Left hindlimb (tissue), 1 donor: ENCODE results near the gene GSK3B.
A peak's percentile ranks its signal among the peaks of the same experiment; 100 is the strongest.
"Not testable (repeated sequence)": the region's sequence is repeated elsewhere in the genome, so short reads cannot be mapped to it uniquely, and the experiment has no call there.

Experiments
- DNase-seq: peaks from one replicate; pipeline ENCODE4 v3.0.0-alpha.2; 2018

The GSK3B gene

DNA sequence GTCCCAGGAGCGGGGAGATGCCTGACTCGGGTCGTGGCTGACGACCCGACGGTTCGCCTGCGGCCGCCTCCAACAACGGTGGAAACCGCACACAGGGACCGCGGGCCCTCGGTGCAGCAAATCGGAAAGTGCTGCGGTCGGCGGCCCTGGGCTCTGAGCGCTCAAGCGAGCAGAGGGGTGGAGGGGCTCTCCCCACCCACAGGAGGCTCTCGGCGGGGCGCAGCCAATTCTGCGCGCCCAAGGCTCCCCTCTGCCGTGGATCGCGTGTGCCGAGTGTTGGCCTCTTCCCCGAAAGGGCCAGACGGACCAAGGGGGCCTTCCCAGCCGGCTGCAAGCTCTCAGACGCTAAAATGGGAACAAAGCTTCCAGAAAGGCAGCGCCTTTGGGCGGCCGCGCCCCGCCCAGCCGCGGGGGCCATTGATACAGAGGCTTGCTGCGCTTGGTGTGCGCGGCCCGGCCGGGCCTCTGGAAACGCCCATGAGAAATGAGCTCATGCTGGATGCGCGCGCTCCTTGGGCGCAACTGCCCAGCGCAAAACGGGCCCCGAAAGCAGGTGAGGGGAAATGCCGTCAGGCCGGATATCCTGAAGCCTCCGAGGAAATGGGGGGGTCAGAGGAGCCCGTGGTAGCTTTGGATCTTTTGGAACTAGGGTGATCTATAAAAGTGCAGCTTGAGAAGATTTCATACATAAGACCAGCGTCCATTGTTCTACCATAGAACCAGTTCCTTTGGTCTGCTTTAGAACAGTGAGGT lies 1.2 kb upstream of the GSK3B start:
- peak; percentile 93 for DNase-seq

DNA sequence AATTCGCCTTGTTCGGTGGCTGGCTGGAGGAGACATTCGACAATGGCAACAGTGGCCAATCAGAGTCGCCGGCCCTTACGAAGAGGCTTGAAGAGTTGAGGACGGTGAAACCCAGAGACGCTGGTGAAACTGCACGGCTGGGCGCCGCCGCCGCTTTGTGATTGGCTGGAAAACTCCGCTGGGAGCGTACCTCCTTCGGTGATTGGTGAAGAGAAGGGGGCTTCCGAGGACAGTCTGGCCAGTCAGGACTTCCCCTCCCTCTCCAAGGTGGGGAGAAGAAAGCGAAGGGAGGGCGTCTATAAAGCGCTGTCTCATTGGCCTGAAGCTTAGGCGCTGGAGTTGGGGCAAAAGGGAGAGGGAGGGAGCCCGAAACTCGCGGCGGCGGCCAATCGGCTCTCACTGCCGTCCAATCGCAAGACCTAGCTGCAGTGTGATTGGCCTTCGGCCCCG lies 554 bp upstream of the GSK3B start:
- DNase-seq, result no peak

DNA sequence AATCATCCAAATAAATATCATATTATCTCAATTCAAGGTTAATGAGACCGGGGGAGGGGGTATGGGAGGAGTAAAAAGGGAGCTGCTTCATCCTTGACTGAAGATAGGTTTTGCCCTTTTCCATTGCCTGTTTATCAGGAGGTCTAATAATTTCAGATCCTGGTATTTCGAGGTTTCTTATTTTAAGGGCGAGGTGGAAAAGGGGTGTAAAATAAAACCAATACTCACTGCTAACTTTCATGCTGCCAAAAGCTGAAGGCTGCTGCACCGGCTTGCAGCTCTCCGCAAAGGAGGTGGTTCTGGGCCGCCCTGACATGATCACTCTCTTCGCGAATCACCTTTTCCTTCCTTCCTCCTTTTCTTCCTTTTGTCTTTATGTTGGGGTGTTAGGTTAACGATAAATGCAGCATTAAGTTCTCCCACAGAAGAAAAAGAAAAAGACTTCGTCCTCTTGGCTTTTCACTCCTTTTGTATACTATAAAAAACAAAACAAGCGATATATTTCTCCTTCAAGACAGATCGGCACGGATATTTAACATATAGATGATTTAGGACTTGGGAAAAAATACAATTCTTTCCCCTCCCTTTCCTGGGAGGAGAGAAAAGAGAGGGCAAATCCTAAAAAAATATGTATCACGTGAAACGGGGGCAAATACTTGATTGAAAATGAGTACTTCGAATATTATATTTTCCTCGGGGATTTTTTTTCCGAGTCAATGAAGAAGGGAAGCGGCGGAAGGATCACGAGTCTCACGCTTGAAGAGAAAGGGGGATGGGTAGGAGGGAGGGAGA lies 932 bp downstream of the GSK3B start:
- no peak for DNase-seq

DNA sequence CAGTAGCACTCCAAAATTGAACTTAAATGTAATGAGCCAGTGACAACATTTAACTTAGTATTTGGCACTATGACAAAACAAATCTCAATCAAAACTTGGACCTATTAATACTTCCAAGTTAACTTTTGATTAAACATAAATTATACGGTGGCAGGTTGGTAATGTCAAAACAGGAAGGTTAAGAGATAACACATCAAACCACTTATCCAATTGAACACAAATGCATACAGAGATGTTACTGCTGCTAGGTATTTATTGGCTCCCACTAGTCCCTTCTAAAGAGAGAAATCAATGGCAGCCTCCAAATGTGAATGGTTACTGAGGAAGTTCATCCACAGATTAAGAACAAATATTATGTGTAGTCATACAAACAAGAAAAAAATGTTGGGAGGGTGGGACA lies 1.8 kb downstream of the GSK3B start:
- DNase-seq, result no peak

DNA sequence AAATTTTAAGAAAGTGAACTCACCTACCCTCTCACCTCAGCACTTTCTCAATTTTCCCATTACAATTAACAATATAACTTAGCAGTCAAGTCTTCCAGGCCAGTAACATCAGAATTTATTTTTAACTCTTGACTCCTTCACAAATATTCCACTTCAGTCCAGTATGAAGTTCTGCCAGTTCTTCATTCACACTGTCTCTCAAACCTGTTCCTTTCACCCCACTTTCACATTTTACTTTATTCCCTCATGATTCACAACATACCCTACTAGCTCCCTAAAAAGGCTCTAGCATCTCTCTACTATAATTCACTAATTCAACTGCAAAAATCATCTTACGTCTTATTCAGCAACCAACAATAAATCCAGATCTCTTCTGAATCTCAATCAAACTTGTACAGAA lies 3.8 kb downstream of the GSK3B start:
- no peak for DNase-seq

DNA sequence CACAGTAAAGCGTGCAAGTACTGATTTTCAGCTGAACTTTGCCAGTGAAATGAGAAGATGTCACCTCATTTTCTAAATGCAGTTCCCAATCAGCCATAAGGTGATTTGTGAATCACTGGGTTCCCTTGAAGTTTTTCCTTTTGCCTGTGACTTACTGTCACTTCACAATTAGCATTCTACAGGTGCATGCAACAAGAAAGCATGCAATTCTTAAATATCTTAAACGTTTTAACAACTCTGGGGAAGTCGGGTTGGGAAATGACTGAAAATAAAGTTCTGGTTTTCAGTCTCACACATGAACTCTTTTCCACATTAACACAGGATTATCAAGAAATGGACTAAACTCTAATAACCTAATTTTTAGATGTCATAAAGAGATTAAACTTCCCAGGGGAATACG lies 5.2 kb downstream of the GSK3B start:
- DNase-seq, result no peak

DNA sequence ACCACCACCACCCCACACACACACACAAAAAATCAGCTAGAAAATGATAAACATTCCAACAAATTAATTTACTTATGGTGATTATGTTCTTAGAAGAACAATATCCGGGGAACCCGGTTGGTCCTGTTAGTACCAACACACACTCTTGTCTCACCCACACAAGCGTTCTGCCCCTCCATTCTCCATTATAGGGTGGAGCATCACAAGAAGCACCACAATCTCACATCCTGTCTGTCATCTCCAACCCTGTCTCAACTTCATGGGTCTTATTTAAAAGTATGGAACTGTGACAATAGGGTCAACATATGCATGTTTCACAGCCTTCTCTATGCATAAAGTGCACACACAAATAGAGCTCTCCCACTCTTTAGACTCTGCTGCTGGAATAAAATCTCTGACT lies 5.6 kb downstream of the GSK3B start:
- no peak for DNase-seq

DNA sequence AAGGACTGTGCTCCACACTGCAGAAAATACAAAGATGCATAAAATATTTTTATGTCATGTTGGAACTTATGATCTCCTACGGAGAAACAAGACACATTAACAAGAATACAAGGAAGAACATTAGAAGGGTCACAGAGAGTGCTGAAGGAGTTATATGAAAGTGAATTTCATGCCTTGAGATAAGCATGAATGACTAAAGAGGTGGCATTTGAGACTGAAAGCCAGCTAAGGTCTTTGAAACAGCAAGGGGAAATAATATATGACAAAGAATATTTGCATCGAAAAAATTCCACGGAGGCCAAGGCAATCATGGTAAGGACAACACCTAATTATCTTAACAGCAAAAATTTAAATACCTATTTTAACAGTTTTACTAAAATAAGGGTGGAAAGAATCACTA lies 12.5 kb downstream of the GSK3B start:
- DNase-seq, result no peak

DNA sequence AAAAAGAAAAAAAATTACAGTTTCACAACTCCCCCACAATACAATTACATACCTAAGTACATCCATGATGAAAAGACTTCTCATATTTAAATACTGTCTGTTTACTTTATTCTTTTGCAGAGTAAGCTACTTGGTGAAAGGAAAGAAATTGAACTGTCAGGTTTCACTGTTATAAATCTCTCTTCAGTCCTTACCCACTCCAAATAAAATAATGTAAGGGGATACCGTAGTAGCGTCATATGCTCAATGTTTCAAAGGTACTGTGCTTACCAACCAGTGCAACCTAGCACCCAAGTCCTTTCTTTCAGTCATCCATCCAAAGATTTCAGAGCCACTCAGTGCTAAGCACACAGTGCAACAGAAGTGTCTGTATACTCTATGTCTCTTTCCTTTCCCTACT lies 13.4 kb downstream of the GSK3B start:
- DNase-seq, result no peak

DNA sequence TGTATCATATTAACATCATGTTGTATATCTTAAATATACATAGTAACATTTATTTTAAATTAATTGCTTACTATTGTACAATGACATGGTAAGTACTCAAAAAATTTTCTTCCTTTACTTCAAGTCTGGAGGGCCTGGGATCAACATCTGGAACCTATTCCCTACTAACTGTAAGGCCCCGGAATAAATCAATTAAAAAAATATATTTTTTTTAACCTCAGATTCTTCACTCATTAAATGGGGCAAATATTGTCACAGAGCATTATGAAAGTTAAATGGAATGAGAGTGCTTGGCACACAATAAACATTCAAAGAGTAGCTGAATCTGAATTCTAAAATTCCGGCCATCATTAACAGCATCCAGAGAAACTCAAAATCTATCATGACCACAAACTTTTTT lies 16.5 kb downstream of the GSK3B start:
- DNase-seq, result no peak

DNA sequence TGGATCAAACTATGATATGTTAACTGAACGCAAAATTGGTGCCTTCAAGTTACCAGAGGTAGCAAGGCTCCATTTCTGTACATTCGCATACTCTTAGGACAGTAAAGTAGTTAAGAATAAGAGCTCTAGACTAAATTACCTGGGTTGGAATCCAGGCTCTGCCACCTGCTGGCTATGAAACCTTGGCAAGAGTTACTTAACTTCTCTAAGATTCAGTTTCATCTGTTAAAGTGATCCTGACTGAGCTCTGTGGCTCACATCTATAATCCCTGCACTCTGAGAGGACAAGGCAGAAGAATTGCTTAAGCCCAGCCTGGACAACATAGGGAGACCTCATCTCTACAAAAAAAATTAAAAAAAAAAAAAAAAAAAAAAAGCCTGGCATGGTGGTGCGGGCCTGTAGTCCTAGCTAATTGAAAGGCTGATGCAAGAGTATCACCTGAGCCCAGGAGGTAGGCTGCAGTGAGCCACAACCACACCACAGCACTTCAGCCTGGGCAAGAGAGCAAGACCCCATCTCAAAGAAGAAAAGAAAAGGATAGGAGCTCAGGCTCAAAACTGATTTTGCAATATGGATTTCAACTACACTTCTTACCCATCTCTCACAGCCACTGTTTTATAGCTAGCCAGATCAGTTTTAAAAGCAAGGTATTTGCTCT lies 21.3 kb downstream of the GSK3B start:
- no peak for DNase-seq

DNA sequence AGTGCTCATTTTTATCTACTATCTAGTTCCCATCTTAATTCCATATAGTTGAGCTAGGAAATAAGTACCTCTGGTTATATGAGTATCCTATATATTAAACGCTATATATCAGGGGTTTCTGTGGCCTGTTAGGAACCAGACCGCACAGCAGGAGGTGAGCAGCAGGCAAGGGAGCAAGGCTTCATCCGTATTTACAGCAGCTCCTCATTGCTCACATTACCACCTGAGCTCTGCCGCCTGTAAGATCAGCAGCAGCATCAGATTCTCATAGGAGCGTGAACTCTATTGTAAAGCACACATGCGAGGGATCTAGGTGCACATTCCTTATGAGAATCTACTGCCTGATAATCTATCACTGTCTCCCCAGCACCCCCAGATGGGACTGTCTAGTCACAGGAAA lies 23.0 kb downstream of the GSK3B start:
- DNase-seq, result no peak

DNA sequence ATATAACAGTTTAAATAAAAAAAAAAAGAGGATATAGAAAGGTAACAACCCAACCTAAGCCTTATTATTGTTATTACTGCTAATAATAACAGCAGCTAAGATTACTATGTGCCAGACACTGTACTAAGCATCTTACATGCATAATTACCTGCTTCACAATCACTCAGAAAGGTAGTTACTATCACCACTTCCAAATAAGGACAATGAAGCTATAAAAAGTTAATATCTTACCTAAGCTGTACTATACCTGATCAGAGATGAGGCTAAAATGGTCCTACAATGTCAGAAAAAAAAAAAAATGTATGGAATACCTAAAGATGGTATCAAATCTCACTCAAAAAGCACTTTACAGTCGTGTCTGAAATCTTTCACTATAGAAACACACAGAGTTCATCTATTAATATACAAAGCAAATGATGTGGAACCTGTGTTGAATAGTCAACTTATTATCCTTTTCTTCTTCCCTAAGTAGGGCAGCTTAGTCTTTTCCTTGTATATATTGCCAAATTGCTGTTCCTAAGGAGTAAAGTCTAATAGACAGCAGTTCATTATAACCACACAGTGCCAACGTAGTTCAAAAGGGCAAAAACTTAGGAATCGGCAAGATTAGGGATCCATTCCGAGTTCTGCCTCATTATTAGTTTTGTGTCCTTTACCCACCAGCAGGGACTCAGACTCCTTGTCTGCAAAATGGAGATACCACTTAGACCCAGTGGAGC lies 23.8 kb downstream of the GSK3B start:
- no peak for DNase-seq

DNA sequence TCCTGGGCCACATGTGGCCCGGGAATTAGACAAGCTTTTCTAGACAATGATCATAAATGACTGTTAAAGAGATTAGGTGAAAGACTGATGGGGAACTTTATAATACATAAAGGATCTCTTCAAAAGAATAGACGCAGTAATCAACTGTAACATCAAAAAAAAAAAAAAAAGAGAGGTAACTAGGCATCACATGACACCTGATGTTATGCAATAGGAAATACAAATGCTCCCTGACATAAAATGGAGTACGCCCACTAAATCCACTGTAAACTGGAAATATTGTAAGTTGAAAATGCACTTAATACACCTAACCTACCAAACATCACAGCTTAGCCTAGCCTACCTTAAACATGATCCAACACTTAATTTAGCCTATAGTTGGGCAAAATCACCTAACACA lies 27.2 kb downstream of the GSK3B start:
- DNase-seq, result no peak

DNA sequence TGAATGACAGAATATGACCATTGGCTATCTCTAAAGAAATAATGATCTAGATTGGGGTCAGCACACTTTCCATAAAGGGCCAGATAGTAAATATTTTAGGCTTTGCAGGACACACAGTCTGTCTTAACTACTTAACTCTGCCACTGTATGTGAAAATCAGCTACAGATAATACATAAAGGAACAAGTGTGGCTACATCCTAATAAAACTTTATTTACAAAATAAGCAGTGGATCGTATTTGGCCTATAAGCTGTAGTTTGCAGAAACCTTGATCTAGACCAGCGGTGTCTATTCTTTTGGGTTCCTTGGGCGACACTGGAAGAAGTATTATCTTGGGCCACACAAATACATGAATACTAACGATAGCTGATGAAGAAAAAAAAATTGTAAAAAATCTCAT lies 27.6 kb downstream of the GSK3B start:
- no peak for DNase-seq

DNA sequence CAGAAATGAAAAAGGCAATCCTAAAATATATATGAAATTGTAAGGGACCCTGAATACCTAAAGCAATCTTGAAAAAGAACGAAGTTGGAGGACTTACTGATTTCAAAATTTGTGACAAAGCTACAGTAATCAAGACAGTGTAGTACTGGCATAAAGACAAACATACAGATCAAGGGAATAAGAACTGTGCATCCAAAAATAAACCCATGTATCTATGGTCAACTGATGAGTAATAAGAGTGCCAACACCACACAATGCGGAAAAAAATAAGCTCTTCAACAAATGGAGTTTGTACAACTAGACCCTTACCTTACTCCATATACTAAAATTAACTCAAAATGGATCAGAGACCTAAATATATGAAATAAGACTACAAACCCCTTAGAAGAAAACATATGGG lies 29.6 kb downstream of the GSK3B start:
- no peak for DNase-seq

DNA sequence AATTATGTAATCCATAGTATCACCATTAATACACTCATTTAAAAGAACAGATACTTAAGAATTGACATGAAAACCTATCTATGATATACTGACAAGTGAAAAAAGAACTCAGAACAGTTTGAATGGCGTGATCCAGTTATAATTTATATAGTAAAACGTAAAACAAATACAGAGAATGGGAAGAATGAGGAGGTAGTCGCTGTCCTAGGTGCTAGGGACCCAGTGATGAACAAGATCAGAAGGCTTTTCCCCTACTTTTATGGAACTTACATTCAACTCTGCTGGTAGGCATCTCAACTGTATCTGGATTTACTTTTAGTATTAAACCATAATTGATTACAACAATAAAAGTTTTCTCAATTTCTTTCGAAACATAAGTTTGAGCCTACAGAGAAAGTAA lies 31.8 kb downstream of the GSK3B start:
- no peak for DNase-seq

DNA sequence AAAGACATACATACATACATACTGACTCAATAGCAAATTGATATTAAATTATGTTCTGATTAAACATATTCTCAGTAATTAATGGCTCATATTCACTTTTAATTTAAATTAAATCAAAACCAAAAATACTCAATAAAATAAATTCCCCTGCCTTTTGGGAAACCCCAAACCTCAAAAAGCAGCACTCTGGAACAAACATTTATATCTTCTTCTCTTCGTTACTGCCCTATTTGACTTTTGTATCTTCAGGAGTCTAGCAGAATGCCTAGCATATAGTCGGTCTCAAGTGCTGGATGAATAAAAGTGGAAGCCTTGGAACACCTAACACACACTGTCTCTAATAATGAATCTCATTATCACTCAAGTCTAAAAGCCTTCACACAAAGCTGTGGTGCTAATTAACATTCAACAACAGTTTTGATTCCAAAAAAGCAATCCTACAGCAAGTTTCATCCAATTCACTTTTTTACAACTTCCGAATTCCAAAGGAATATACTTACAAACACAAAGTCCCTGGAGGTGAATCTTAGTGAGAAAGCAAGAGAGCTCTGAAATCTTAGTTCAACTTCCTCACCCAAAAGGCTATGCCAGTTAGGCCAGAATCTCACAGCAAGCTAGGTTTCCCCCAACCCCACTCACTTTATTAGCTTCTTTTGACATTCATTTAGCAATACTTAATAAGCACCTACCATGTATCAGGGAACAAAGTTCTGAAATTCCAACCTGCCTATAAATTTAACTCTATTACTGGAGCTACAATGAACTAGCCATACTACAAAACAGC lies 35.0 kb downstream of the GSK3B start:
- DNase-seq, result no peak

DNA sequence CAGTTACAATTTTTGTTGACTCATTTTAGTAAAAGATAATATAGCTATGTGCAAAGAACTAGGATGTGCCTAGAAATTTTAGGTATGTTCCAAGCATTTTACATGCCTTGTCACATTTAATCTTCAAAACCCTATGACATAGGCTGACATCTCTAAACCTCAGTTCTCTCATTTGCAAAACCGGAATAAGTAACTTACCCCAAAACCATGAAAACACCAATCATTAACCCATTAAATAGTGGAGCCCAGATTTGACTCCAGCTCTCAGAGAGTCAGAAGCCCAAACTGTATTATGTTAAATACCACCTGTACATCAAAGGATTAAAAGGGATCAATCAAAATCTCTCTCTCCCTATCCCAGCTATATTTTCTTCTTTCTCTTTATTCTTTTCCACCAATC lies 36.6 kb downstream of the GSK3B start:
- DNase-seq, result no peak

DNA sequence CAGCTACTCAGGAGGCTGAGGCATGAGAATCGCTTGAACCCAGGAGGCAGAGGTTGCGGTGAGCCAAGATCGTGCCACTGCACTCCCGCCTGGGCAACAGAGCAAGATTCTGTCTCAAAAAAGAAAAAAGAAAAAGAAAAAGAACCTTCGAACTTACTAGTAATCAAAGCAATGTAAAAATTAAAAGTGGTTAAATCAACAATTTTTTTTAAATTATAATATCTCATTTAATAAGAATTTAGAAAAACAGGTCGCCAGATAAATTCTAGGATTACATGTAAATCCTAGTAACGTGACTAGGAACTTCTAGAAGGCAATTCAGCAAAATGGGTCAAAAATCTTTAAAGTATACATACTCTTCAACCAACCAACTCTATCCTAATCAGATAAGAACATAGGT lies 37.2 kb downstream of the GSK3B start:
- no peak for DNase-seq

DNA sequence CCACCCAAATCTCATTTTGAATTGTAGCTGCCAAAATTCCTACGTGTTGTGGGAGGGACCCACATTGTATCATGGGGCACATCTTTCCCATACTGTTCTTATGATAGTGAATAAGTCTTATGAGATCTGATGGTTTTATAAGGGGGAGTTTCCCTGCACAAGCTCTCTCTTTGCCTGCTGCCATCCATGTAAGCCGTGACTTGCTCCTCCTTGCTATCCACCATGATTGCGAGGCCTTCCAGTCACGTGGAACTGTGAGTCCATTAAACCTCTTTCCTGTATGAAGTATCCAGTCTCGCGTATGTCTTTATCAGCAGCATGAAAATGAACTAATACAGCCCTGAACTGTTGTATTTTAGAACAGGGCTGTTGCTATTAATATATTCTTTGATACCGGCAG lies 40.6 kb downstream of the GSK3B start:
- DNase-seq, result not testable (repeated sequence)

DNA sequence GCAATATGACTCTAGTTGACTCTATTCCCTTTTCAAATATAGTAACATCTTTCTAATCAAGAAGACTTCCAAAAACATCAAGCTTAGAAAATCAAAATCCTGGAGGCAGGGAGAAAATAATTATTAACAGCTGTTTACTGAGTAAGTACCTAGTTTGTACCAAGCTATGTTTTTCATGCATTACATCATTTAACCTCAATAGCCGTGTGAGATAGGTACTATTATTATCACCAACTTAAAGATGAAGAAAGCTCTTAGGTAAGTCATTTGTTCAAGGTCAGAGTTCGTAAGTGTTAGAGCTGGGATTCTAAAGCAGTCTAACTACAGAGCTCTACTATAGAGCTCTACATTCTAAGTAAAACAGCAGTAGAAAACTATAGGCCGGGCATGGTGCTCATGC lies 41.6 kb downstream of the GSK3B start:
- no peak for DNase-seq

DNA sequence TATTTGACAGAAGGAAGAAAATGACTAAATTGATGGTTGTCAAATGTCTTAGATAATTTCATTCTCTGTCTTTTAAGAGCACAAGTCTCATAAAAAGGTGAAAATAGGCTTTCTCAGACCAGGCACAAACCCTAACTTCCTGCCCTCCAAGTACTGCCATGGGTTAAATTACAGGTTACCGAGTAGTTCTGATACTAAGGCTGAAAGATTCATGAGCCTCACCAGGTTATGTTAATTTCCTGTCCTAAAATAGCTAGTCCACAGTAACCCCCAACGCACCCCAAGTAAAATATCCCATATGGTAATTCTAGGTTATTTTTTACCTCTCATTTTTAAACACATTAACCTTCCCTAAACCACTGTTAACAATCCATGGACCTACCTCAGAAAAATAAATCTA lies 42.0 kb downstream of the GSK3B start:
- no peak for DNase-seq
